ENCODE data around the gene KCNAB1.

Gene KCNAB1

DNA sequence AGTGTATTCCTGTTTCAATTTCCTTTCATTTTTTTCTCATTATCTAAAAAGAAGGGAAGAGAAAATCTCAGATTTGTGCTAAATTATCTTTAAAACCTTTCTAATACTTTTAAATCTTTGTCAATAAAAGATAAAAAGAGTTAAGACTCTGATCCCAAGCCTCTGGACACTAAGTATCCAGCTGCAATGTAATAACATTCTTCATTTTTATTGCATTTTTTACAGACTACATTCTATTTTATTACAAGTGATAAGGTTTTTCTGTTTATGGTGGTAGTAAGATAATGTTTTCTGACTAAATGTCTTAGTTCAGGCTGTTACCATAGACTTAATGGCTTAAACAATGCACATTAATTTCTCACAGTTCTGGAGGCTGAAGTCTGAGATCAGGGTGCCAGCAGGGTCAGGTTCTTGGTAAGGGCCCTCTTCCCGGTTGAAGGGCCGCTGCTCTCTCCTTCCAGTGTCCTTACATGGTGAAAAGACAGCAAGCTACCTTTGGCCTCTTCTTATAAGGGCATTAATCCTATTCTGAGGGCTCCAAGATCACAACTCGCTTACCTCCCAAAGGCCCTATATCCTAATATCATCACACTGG lies 19.7 kb downstream of the KCNAB1 start:
- DNase-seq: no peak

DNA sequence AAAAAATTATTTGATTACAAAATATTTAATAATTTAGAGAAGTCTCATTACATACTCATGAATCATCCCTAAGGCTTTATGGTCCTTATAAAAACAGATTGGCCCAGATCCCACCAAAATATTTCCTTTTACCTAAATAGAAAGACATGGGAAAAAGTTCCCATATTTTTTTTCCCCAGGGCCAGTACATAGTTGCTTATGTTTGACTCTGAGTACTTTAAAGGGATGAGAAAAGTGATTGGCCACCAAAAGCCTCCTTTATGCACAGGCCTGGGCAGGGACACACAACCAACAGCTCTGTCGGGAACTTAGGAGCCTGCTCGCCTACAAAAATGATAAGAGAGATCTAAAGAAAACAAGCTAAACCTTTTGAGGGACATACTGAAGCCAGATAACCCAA lies 22.3 kb downstream of the KCNAB1 start:
- no peak for DNase-seq

DNA sequence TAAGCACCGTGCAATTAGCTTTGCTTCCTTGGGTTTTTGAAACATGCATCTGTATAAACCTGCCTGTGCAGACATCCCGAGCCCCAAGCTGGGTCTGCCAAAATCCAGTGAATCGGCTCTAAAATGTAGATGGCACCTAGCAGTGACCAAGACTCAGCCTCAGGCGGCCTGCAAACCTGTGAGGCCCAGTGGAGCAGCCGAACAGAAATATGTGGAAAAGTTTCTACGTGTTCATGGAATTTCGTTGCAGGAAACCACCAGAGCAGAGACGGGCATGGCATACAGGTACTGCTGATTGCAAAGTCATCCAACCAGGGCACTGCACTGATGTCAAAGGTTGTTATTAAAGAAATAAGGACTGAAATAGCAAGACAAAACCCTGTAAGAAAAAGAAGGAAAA lies 22.8 kb downstream of the KCNAB1 start:
- DNase-seq: no peak

DNA sequence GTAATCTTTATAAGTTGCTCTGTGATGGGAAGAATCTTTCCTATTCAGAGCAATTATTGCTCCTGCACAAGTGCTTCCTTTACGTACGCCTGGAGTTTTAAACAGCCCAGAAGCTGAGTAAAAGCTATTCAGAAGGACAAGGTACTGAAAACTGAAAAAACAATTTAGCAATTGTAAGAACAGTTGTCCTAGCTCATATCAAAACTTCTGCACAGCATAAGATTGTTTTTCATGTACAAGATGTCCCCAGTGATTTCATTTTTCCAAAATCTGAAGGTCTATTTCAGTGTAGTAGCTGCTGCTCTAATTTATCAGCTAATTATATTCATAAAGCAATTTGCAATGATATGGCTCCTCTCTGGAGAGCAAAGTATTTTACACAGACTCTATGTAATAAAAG lies 23.7 kb downstream of the KCNAB1 start:
- DNase-seq: no peak

DNA sequence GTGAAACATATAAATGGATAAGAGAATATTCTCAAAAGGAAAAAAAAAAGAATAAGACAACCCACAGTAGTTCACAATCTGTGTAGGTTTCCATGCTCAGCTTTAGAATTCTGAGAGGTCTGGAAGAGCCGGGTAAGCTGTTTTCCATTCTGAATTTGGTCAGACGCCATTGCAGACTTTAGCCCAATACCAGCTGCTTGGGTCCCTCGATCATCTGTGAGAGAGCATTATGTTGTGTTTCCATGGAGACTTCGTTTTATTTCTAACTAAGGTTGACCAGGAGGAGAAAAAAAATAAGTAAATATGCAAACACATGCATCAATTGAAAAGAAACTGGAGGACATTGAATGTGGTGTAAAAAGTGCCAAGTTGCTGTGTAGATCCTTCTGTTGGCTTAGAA lies 25.5 kb downstream of the KCNAB1 start:
- no peak for DNase-seq

DNA sequence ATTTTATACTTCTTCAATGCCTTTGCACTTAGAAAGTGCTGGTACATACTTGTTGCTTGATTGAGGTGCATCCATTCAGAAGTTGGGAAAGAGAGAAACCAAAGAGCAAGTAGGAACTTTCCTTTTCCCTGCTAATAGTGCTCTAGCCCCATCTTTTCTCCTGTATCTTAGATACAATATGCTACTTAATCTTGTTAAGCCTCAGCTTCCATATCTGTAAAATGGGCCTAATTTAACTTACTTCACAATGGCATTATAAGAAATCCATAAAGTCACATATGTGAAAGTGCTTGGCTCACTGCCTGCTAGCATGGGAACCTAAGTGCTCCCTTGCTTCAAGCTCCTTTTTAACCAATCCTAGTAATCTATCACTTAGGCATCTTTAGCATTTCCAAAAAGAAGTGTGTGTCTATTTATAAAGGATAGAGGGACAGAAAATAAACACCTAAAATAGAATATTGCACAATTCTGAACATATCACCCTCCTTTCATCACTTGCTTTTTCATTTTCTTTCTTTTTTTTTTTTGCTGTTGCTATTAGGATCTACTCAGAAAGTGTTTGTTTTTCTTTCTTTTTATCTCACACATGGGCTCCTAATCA lies 28.1 kb downstream of the KCNAB1 start:
- DNase-seq: no peak

DNA sequence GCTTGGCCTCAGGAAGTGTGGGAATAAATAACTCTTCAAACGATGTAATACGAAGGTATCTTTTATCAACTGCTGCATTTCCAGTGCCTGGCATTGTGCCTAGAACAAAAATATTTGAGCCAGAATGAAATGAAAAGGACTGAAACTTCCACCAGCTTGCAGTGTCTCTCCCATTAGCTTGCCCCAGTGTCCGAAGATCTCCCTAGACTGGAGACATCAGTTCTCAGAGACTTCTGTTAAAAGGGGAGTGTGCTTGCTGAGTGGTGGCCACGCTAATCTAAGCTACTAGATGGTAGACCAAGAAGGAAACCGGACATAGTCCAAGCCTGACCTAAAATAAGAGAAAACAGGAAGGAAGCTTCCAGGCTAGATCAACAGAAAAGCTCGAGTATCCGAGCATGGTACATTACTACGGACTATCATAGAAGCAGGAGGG lies 28.6 kb downstream of the KCNAB1 start:
- DNase-seq: no peak

DNA sequence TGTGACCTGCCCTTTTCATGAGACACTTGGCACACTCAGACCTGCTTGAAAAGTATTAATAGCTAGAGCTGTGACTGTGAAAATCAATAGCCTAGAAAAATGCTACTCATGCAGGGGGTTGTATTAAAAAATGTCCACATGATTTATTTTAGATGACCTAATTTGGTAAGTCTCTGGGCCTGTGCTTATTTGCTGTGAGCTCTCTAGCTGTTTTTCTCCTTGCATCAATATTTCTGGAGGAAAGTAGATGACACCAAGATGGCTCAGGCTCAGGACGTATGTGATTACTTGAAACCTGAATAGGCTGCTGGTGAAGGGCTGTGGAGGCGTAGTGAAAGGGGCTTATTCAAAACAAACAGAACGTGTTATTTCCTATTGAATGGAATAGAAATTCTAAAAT lies 29.5 kb downstream of the KCNAB1 start:
- DNase-seq: no peak

DNA sequence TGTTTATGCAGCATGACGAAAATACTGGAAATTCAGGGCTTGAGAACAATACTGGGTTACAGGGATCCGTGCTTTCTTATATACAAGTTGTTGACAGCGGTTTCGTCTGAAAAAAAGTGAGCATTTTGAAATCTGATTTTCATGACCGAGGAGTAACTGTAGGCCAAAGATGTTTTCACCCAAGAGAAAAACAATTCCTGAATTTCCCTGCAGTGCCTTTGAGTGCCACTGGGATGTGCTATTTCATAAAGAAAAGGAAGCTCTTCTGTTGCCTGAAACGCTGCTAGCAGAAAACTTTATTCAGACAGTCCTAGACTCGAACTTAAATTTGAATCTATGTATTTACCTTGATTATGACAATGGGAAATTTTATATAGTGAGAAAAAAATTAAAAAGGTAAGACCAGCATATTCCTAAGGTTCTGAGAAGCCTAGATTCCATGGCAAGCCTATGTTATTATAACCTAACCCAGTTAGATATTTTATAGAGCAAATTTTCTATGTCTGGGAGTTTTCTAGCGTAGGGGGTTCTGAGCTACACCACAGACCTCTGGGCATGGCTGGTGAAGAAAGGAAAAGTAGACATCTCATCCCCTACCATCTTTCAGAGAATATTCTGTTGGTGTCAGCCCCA lies 30.2 kb downstream of the KCNAB1 start:
- DNase-seq: peak in 2 of 5 donors; percentile 17 to 27

DNA sequence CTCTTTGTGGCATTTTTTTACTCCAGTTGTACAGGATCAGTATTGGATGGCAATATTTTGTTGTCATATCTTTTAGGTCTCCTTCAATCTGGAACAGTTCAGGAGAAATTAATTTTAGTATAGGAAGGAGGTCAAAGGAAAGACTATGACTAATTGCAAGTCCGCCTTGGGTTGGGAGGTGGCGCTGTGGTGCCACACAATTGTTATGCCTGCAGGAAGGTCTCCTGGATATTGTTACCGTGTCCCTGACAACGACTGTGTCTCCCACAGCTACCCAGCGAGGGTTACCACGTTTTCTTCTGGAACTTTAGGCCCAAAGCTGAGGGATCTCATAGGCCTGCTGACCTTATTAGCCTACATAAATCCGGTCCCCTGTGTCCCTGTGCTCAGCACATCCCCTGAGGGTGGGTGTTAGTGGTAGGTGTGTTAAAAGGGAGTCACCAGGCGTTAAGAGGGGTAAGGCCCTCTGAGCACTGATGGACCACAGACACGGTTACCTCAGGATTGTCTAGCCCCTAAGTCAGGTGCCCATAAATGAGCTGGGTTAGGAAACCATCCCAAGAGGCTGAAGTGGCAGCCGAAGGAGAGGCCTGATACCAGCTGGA lies 31.5 kb downstream of the KCNAB1 start:
- peak in 4 of 5 donors; percentile 9 to 48 (median 28) for DNase-seq

DNA sequence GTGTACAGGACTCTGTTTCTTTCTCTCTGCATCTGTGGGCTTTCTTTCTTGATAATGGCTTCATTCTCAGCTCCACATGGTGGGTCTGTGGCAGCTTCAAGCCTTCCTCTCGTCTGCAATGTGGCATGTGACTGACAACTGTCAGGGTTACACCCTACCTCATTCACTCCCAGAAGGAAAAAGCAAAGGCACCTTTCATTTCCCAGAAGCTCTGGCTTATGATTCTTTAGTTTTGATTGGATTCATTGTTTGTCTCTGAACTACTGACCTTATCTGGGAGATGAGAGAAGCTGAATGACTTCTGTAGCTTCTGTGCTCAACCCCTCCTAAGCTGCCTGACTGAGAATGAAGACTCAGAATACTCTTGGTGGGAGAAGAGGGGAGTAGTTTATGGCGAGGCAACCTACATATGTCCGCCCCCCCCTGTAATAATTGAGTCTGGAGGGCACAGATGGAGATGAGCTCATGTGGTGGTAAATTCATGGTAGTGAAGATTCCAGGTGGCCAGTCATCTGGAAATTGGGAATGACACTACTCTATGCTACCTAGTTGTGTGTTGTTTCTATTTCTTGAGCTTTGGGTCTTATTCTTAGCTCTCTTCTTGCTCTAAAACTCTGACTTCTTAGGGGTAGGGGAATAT lies 38.4 kb downstream of the KCNAB1 start:
- DNase-seq: no peak

DNA sequence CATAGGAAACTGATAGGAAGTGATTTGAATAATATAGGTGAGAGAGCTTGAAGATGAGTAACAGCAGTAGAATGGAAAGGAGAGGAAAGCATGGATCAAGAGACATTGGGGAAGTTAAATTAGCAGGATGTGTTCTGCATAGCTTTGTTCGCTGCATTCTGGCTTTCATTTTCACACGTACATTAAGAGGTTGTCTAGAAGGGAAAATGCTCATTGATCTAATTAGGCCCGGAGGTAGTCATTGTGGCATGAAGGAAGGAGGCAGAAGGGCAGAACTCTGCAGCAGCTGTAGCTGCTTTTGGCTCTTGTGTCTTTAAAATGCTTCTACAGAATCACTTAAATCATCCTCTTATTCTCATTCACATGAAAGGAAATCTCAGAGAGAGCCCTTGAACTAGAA lies 40.3 kb downstream of the KCNAB1 start:
- peak in 1 of 5 donors; percentile 34 for DNase-seq

DNA sequence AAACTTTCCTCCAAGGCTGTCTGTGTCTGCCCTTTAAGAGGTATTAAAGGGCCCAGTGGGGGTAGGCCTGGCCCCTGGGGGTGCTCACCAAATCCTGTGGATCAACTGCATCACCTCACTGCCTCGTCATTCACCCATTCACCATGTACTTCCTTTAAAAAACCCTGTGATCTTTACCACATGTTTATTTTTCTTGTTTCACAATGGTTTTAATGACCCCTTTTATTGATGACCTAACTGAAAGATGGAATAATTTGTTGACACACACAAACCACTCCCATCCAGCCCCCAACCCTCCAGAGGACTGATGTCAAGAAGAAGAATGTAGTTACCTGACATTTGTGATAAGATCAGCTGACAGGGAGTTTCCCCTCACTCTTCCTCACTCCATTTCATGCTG lies 40.8 kb downstream of the KCNAB1 start:
- DNase-seq: no peak

DNA sequence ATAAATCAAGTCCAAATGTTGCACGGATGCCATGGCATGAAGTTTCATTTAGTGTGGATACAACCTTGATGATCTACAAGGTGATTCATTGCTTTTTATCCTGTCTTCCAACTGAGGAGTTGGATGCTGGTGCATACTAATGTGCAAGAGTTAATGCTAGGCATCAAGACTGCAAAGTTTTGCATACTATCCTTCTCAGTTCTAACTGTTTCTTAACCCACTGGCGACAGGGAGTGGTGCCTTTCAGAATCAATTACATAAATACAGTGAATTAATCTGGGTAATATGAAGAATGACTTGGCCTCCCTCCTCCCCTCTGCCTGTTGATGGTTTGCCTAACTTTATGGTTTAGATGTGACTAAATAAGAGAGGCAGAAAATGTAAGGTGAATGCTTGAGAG lies 43.5 kb downstream of the KCNAB1 start:
- no peak for DNase-seq

DNA sequence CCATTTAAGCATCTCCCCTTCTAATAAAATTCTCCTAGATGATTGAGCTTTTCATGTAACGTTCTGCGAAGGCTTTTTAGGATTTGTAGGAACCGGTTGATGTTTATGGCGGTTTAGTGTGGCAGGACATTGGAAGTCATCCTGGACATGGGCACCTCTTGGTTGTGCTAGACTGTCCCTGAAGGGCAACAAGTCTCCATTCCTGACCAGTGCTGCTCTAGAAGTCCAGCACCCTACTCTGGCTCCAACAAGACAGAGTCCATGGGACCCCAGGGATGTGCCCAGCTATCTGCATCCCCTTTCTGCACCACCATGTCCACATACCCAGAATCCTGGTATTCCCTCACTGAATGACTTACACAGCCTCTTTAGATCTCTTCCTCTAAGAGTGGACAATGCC lies 46.4 kb downstream of the KCNAB1 start:
- no peak for DNase-seq

DNA sequence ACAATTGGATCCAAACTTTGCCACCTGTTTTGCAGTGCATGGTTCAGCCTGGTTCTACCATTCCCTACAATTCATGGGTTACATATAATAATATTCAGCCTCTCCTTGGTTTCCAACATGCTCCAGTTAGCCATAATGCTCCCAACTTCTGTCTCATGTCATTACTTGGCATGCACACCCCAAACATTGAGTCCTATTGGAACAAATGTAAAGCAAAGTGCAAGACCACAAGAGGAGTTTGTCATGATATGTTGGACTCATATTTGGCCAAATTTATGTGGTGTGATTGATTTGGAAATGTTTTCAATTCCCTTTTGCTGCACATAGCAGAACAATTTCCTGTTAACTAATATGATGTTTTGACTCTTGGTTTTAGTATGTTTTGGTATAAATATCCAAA lies 50.2 kb downstream of the KCNAB1 start:
- DNase-seq: no peak

DNA sequence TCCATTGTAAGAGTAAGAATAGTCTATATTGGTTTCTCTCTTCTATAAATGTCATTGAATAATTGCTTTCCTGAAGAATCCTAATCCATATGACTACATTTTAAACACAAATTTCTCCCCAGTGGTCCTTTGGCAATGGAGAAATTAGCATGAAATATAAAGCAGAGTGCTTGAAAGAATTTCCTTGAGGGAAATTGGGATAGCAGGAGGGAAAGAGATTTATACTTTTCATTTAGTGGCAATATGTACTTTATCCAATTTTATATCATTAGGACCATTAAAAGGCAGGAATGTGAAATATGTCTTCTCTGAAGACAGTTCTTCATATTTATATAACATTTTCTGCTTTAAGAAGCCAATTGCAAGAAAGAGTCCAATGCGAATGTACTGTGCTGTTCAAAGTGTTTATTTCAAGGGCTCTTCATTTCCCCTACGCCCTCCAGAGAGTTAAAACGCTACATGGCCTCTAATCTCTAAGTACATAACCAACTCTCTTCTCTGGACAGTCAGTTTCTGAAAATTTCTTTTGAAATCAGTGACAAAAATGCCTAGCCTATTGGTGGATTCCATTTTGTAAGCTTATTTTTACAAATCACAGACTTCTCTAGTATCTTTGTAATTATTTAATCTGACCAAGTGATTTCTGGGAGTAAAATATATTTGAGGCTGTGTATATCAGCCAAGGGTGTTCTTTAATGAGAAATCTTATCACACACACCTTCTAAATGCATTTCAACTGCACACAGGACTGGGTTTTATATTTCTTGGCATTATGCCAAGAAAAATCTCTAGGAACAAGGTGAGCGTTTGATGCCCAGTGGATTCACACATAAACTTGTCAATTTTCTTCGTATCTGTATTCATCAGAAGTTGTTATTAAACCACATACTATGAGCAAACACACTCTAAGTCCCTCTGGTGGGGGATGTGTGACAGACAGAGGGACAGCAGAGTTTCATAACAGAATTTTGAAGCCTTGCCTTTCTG lies 51.2 kb downstream of the KCNAB1 start:
- no peak for DNase-seq

DNA sequence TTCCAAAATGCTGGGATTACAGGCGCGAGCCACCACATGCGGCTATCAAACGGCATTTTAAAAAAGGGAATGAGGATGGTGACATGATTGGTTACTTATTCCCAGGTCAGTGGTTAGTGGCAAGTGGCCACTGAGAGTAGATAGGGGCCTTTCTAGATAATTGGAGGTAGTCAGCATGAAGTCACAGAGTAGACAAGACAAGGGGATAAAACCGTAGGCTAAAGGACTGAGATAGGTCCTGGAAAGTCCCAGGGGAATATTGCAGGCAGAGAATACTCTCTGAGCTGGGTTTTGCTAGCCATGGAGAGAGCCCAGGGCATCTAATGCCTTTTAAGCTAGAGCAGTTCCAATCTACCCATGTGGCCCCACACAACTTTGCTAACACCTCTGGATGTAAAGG lies 52.2 kb downstream of the KCNAB1 start:
- no peak for DNase-seq

DNA sequence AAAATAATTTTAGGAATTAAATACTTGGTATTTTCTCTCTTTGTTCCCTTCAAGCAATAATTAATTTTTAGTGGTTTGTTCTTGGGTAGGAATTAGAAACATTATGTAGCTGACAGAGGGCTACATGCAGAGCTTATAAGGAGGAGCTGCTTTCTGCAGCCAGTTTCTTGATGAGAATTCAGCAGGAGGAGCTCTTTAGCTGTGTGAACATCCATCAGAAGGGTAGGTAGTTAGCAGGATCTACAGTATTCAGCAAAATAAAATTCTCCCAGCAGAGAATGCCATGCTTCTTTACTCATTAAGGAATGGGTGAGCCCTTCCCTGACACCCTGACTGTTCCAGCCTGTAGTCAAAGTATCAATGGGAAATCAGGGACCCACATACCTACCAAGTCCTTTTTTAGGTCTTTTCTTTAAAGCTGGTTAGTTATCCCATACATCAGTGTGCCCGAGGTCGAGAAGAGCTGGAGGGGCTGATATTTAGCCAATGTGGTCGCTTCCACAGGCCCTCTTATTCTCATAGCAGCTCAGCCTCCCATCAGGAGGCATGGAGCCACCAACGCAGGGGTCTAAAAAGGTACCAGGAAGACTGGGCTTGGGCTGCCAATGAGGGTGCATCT lies 54.0 kb downstream of the KCNAB1 start:
- DNase-seq: no peak

DNA sequence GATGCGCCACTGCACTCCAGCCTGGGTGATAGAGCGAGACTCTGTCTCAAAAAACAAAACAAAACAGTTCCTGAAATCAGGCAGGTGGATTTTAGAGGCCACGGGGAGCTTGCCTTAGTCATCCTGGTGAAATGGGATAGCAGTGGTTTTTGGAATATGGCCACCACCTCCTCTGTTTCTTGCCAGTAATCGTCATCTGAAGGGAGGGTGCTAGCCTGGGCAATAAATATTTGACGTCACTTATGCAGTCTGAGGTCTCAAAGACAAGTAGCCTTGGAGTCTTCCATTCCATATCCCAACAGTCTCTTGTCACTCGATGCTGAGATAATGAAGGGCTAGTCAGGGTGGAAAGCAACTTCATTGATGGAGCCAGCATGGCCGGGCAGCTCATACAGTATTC lies 55.2 kb downstream of the KCNAB1 start:
- DNase-seq: no peak

DNA sequence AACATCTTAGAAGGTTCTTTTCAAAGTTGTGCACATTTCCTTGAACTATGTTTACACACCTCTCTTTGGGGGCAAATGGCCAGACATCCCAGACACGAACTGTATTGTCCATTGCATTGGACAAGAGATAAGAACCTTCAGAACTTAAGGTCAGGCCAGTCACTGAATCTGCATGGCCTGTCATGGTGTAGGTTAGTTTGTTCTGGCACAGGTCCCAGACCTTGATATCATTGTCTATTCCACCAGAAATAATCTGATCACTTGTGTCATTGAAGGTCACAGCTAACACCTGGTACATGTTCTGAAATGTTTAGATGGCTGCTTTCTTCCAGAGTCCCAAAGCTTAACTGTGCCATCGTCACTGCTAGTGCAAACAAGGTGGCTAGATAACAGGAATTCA lies 55.7 kb downstream of the KCNAB1 start:
- no peak for DNase-seq

DNA sequence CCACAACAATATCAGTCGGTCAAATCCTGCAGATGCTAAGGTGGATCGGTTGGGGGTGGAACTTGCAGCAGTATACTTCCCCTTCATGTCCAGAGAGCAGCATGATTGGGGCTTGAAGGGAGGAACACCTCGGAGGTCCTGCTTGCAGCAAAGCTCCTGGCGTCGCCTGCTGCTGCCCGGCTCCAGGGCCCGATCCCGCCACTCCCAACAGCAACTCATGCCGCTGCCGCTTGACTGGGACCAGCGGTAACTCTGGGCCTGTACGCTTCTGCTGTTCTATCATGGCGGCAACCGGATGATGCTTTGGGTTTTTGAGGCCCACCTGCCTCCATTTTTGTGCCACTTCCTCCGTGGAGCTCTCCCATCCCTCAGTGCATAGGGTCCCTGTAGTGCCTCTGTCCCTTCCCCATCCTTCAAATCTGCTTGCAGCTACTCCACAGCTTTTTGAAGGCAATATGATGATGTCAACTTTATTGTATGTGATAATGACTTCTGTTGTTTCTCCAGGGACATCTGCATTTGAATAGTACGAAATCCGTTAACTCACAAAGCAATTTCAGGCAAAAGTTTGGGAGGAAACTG lies 56.3 kb downstream of the KCNAB1 start:
- no peak for DNase-seq
